Ishikawa (cell line): ENCODE measurements around the gene DCXR.

Source experiments
- CEBPB ChIP-seq: IDR thresholded peaks from 2 replicates; pipeline ENCODE4 v1.6.1; 2012
- CREB1 ChIP-seq: IDR thresholded peaks from 2 replicates; pipeline ENCODE4 v1.6.1; 2012; ENCODE audit warnings: low read depth
- EGR1 ChIP-seq: IDR thresholded peaks from 2 replicates; pipeline ENCODE4 v1.6.1; 2012
- EP300 ChIP-seq: IDR thresholded peaks from 2 replicates; pipeline ENCODE4 v1.6.1; 2012; ENCODE audit warnings: borderline replicate concordance
- FOXM1 ChIP-seq: IDR thresholded peaks from 2 replicates; pipeline ENCODE4 v1.6.1; 2012; ENCODE audit warnings: low read depth, borderline replicate concordance
- MAX ChIP-seq: IDR thresholded peaks from 2 replicates; pipeline ENCODE4 v1.6.1; 2012
- NFIC ChIP-seq: IDR thresholded peaks from 2 replicates; pipeline ENCODE4 v1.6.1; 2012
- RAD21 ChIP-seq: IDR thresholded peaks from 2 replicates; pipeline ENCODE4 v1.6.1; 2012; ENCODE audit warnings: low read depth
- REST ChIP-seq: IDR thresholded peaks from 2 replicates; pipeline ENCODE4 v1.6.1; 2012; ENCODE audit warnings: low read depth, mild to moderate bottlenecking
- TAF1 ChIP-seq: IDR thresholded peaks from 2 replicates; pipeline ENCODE4 v1.6.1; 2012; ENCODE audit warnings: low read depth, mild to moderate bottlenecking
- TCF12 ChIP-seq: IDR thresholded peaks from 2 replicates; pipeline ENCODE4 v1.6.1; 2012; ENCODE audit warnings: low read depth
- TEAD4 ChIP-seq: IDR thresholded peaks from 2 replicates; pipeline ENCODE4 v1.6.1; 2012
- USF1 ChIP-seq: IDR thresholded peaks from 2 replicates; pipeline ENCODE4 v1.6.1; 2012
- YY1 ChIP-seq: IDR thresholded peaks from 2 replicates; pipeline ENCODE4 v1.6.1; 2012; ENCODE audit warnings: low read depth
- ZBTB7A ChIP-seq: IDR thresholded peaks from 2 replicates; pipeline ENCODE4 v1.6.1; 2012; ENCODE audit warnings: low read depth

DCXR gene

GRCh38 chr17:82063424-82064415 lies 26.2 kb upstream of the DCXR start:
- TF ChIP-seq CEBPB = no peak
- no peak for TF ChIP-seq ZBTB7A

GRCh38 chr17:82062984-82063368 lies 25.5 kb upstream of the DCXR start:
- TF ChIP-seq REST = no peak
- no peak for TF ChIP-seq RAD21
- TF ChIP-seq CEBPB = no peak
- TF ChIP-seq TAF1 = no peak
- no peak for TF ChIP-seq NFIC
- TF ChIP-seq FOXM1 = no peak
- no peak for TF ChIP-seq CREB1
- no peak for TF ChIP-seq TCF12
- no peak for TF ChIP-seq ZBTB7A
- no peak for TF ChIP-seq EGR1
- TF ChIP-seq USF1 = no peak
- no peak for TF ChIP-seq MAX
- no peak for TF ChIP-seq EP300
- TF ChIP-seq YY1 = no peak

- TF ChIP-seq TCF12 (no peak), EGR1 (no peak)
Observed at GRCh38 chr17:82062076-82062983, 24.8 kb upstream of the DCXR start.

GRCh38 chr17:82061047-82061925 lies 23.8 kb upstream of the DCXR start:
- no peak for TF ChIP-seq EP300
- TF ChIP-seq CEBPB = no peak

- no peak for TF ChIP-seq EP300
- TF ChIP-seq MAX = no peak
- TF ChIP-seq RAD21 = no peak
- no peak for TF ChIP-seq EGR1
- TF ChIP-seq NFIC = no peak
- no peak for TF ChIP-seq TEAD4
- TF ChIP-seq CEBPB = no peak
- TF ChIP-seq REST = no peak
- TF ChIP-seq TCF12 = no peak
- TF ChIP-seq FOXM1 = no peak
- TF ChIP-seq CREB1 = no peak
- no peak for TF ChIP-seq YY1
- no peak for TF ChIP-seq TAF1
- no peak for TF ChIP-seq USF1
- TF ChIP-seq ZBTB7A = no peak
Observed at GRCh38 chr17:82060614-82061013, 23.1 kb upstream of the DCXR start.
